Prostate gland (tissue), 2 donors: Measurements from ENCODE around the gene ULBP3.

Experiments
- CTCF ChIP-seq, 4 experiments: fragments of 200-600 bp in 2 of 4; fragments of 450-650 bp in 2 of 4; sonication (generic) in 2 of 4; IDR thresholded peaks; 1 replicate in 3 of 4; 2 replicates in 1 of 4; pipeline ENCODE4 v1.5.1; 2016 to 2019; ENCODE audit warnings: antibody characterized with exemption in 4 of 4, mild to moderate bottlenecking in 2 of 4, moderate library complexity in 2 of 4
- POLR2A ChIP-seq: fragments of 450-650 bp; IDR thresholded peaks from one replicate; pipeline ENCODE4 v1.6.1; 2016; ENCODE audit warnings: antibody characterized with exemption, mild to moderate bottlenecking
- POLR2AphosphoS5 ChIP-seq: sonication (generic); formaldehyde crosslinking; IDR thresholded peaks from one replicate; pipeline ENCODE4 v1.6.1; 2017; ENCODE audit warnings: antibody characterized with exemption

GRCh38 chr6:150068151-150068550 is 770 bp downstream of the ULBP3 start:
- TF ChIP-seq CTCF (IDR thresholded peaks at IDR 0.05) = no peak
- TF ChIP-seq POLR2A = no peak
- TF ChIP-seq POLR2AphosphoS5 = no peak
